ENCODE data around the gene REP15. TPM values are rescaled to one million over a fixed set of nuclear protein-coding genes. Genes with fewer than 3 reads are reported as not detected.

Gene REP15
- total and polyA plus RNA-seq, 2 experiments from 2014 or later, result 0.38 to 0.89 TPM

GRCh38 chr12:27686147-27686546 lies 10.1 kb upstream of the REP15 start (continued):
- TF ChIP-seq EZH2phosphoT487 (IDR thresholded peaks at IDR 0.05; ENCODE audit: unreplicated experiment) (no peak), CREB1 (CRISPR knock-in tag; IDR thresholded peaks at IDR 0.05; ENCODE audit: low read depth) (no peak), POLR2AphosphoS5 (IDR thresholded peaks at IDR 0.05; ENCODE audit: low read depth) (no peak), EZH2 (IDR thresholded peaks at IDR 0.05; ENCODE audit: low read depth, unreplicated experiment) (no peak), STAT1 (IDR thresholded peaks at IDR 0.05; ENCODE audit: unreplicated experiment) (no peak), ZNF331 (CRISPR knock-in tag; IDR thresholded peaks at IDR 0.05; ENCODE audit: low read depth) (no peak), ETS1 (IDR thresholded peaks at IDR 0.05) (no peak), CTCF (conservative IDR thresholded peaks at IDR 0.05; ENCODE audit: low read depth in 2 of 2) (no peak)

- H3K4me3 ChIP-seq, result no peak overlapping the region
- H3K4me1 ChIP-seq (ENCODE audit: insufficient read depth), result no peaks in the 10 kb centered on the region
- ATAC-seq (no peak), DNase-seq (ENCODE audit: low spot score) (no peak)
- Mint-ChIP-seq H3K4me3 (no peak overlapping the region), H3K36me3 (ENCODE audit: low read depth) (peaks cover 20% of the 10 kb centered on the region), H3K4me1 (no peaks in the 10 kb centered on the region), H3K27ac (no peak overlapping the region), H3K27me3 (ENCODE audit: insufficient read depth, low read depth, poor library complexity) (no peaks in the 10 kb centered on the region), H3K9me3 (no peaks in the 10 kb centered on the region)
- H3K9me2 ChIP-seq (ENCODE audit: insufficient read depth), result no peaks in the 10 kb centered on the region
- no peak overlapping the region for H3K4me2 ChIP-seq
- H4K20me1 ChIP-seq (replicated peaks; ENCODE audit: insufficient read depth), result no peaks in the 10 kb centered on the region
- H3K79me2 ChIP-seq (replicated peaks; ENCODE audit: insufficient read depth), result no peaks in the 10 kb centered on the region
- H3F3A ChIP-seq (replicated peaks; ENCODE audit: low read depth), result no peaks in the 10 kb centered on the region
- TF ChIP-seq CREB1 (CRISPR knock-in tag; IDR thresholded peaks at IDR 0.05; ENCODE audit: low read depth) (no peak), ZNF462 (CRISPR knock-in tag; IDR thresholded peaks at IDR 0.05) (no peak), POLR2AphosphoS5 (IDR thresholded peaks at IDR 0.05; ENCODE audit: low read depth) (no peak), STAT1 (IDR thresholded peaks at IDR 0.05; ENCODE audit: unreplicated experiment) (no peak), EZH2phosphoT487 (IDR thresholded peaks at IDR 0.05; ENCODE audit: unreplicated experiment) (no peak), ZNF114 (CRISPR knock-in tag; IDR thresholded peaks at IDR 0.05) (no peak), ZNF331 (CRISPR knock-in tag; IDR thresholded peaks at IDR 0.05; ENCODE audit: low read depth) (no peak), EZH2 (IDR thresholded peaks at IDR 0.05; ENCODE audit: low read depth, unreplicated experiment) (no peak)
- H2AFZ ChIP-seq, result no peak overlapping the region
- no peaks in the 10 kb centered on the region for H3K27me3 ChIP-seq (ENCODE audit: insufficient read depth)
- no peak overlapping the region for H3K27ac ChIP-seq (ENCODE audit: low read depth)
- H3K36me3 ChIP-seq (ENCODE audit: insufficient read depth), result peaks cover 25% of the 10 kb centered on the region
These were observed 7.6 kb upstream of the REP15 start for GRCh38 chr12:27688671-27689070.

Data from GM23338 (cell line).